Measurements from ENCODE around the gene NEB.

- no peak for TF ChIP-seq CTCF (IDR thresholded peaks at IDR 0.05; ENCODE audit: low read depth, low read length, poor library complexity, severe bottlenecking)
- no peak for TF ChIP-seq EZH2phosphoT487 (IDR thresholded peaks at IDR 0.05; ENCODE audit: borderline replicate concordance, low read length)
These were observed 117.4 kb downstream of the NEB start for GRCh38 chr2:151616760-151617339.
